C4-2B (cell line): ENCODE data around the gene TMEM213.

ENCODE experiments used
- CTCF ChIP-seq: fragments of 450-650 bp; conservative IDR thresholded peaks from 2 replicates; pipeline ENCODE4 v1.5.1; 2017; ENCODE audit warnings: mild to moderate bottlenecking
- ZFX ChIP-seq: fragments of 450-650 bp; IDR thresholded peaks from 2 replicates; pipeline ENCODE4 v1.6.1; 2017

- TF ChIP-seq CTCF (no peak), ZFX (no peak)
These were observed 3.5 kb downstream of the TMEM213 start for GRCh38 chr7:138801256-138801655.
